SH-SY5Y (cell line): ENCODE data around the gene SMIM24.

Experiments used
- GATA2 ChIP-seq: IDR thresholded peaks from 2 replicates; pipeline ENCODE4 v1.6.1; 2011; ENCODE audit warnings: mild to moderate bottlenecking, low read depth, low read length
- GATA3 ChIP-seq: IDR thresholded peaks from 2 replicates; pipeline ENCODE4 v1.6.1; 2011; ENCODE audit warnings: low read depth, mild to moderate bottlenecking, low read length, moderate library complexity

The SMIM24 gene

GRCh38 chr19:3450796-3451411, 29.4 kb downstream of the SMIM24 start:
- TF ChIP-seq GATA3 (no peak), GATA2 (no peak)

- no peak for TF ChIP-seq GATA3
- no peak for TF ChIP-seq GATA2
These were observed 31.6 kb downstream of the SMIM24 start for GRCh38 chr19:3448616-3449334.

- TF ChIP-seq GATA3 (no peak), GATA2 (no peak)
These were observed 35.6 kb downstream of the SMIM24 start for GRCh38 chr19:3444695-3445234.

- TF ChIP-seq GATA2 (no peak), GATA3 (no peak)
These were observed 36.3 kb downstream of the SMIM24 start for GRCh38 chr19:3443840-3444694.

- TF ChIP-seq GATA2 = no peak
- TF ChIP-seq GATA3 = no peak
These were observed 37.7 kb downstream of the SMIM24 start for GRCh38 chr19:3442487-3443071.

- TF ChIP-seq GATA2 (no peak), GATA3 (no peak)
These were observed 38.4 kb downstream of the SMIM24 start for GRCh38 chr19:3441986-3442329.

GRCh38 chr19:3441089-3441985, 39.0 kb downstream of the SMIM24 start:
- TF ChIP-seq GATA2 (no peak), GATA3 (no peak)

GRCh38 chr19:3440082-3440481, 40.2 kb downstream of the SMIM24 start:
- TF ChIP-seq GATA2 (no peak), GATA3 (no peak)

GRCh38 chr19:3434630-3435553, 45.4 kb downstream of the SMIM24 start:
- TF ChIP-seq GATA3 (no peak), GATA2 (no peak)

GRCh38 chr19:3433805-3434540, 46.4 kb downstream of the SMIM24 start:
- TF ChIP-seq GATA3 = no peak
- no peak for TF ChIP-seq GATA2

- TF ChIP-seq GATA3 (no peak), GATA2 (no peak)
These were observed 47.0 kb downstream of the SMIM24 start for GRCh38 chr19:3433313-3433712.
